KBM-7 (cell line): ENCODE results near the gene PRELID3B.

Source experiments
- DNase-seq: peaks from one replicate; pipeline ENCODE4 v3.0.0-alpha.2; 2015
- in situ Hi-C: fragments of 300-500 bp; cut with MboI; formaldehyde crosslinking; loops from 2 replicates; pipeline ENCODE4 v1.14.3; 2020; ENCODE audit warnings: low sequenced_read_pairs, low pct_unique_long_range_greater_than_20kb, mixed read lengths

PRELID3B gene

DNA sequence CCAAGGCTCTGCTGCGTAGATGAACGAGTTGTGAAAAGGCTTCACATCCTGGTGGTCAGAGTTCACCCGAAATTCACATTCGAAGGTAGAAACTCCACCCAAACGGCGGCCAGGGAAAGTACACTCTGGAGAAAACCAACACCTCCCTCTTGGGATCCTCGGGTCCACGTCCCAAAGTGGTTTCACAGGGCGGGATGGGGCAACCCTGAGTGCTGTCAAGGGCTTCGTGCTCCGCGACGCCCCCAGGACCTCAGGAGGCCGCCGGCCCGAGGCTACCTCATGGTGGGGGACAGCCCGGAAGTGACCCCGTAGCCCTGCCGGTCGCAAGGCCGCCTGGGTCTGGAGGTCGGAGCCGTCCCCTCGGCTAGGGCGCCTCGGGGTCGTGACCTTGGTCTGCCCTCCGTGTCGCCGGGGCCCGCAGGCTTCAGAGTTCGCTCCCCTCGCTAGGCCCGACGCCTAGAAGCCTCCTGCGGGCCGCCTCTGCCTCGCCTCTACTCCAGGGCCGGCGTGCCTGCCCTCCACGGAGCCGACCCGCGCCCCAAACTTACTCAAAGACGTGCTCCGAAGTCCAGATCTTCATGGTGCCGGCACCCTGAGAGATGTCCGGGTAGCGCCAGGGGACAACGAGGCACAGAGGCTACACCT lies at the start of gene PRELID3B:
PRELID3B (minus strand) TSS at position 636 of the 645 bp plus-strand sequence; CDS start at position 580, 56 bp downstream.
- in situ Hi-C loops, result no loop called here
- DNase-seq, result no peak

DNA sequence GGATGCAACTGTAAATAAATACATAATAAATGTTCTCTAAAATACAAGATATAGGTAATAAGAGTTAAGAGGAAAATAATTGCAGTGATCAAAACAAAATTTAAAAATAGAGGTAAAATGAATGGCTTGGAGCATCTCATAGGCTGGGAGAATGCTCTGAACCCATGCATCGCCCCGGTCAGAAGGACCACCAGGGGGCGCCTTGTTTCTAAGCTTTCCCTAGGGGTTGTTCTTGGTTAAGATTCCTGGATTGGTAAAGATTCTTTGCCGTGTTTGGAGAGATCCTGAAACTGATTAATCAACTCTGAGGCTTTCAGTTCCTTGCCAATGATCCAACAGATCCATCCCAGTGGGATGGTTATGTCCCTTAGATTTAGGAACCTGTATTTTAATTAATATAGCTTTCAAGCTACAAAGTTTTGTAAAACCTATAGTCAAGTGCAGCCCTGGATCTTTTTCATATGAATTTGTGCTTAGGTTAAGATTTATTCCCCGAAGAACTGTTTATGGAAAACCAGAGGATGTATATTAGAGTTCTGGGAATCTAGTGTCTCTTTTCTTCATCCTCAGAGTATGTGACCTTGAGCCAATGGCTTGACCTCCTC lies 45.3 kb upstream of the PRELID3B start:
- in situ Hi-C loops, result no loop called here
- peak; percentile 67 for DNase-seq

DNA sequence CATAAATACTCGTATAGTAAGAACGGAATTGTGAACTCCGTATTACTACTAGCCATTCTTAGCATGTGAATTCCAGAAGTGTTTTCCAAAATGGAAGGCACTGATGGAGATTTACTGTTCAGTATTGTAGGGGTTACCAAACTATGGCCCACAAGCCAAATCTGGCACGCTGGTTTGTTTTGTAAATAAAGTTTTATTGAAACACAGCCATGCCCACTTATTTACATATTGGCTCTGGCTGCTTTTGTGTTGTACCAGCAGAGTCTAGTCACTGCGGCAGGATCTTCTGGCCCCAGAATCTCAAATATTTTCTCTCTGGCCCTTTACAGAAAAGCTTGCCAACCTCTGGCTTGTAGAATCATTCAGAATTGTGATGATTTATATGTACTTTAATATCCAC lies 44.3 kb upstream of the PRELID3B start:
- DNase-seq, result no peak

DNA sequence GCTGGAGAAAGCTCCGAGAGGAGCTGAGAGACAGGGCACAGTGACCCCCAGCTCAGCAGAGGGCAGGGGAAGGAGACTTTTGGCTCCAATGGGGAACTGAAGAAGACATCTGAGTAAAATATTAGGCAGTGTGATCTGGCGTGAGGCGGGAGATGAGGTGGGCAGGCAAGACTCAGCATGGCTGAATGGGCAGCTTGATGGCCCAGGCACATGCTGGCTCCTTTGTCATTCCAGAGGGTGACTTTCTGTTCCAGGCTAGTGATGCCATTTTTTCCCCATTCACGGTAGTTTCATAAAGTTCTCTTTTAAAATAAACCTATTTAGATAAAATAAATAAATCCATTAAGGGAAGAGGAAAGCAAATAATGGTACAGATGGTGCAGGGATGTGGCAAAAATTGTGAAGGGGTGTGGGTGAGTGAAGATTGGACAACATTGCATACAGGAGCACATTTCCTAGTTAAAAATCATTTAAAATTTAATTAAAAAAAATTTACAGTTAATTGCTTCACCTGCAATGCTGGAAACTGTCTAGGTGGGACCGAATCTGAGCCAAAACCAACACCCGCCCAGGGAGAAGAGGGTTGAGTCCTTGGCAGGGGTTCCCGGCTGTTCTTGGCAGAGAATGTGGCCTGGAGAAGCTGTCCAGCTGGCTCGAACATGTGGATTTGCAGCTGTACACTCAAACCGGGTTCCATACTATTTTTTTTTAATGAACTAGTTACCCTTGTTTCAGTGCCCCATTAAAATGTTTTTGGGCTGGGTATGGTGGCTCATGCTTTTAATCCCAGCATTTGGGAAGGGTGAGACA lies 41.7 kb upstream of the PRELID3B start:
- no peak for DNase-seq
- in situ Hi-C loops, result no loop called here

More for the DNA sequence above, 44.3 kb upstream of the PRELID3B start:
- in situ Hi-C loops, result no loop called here

DNA sequence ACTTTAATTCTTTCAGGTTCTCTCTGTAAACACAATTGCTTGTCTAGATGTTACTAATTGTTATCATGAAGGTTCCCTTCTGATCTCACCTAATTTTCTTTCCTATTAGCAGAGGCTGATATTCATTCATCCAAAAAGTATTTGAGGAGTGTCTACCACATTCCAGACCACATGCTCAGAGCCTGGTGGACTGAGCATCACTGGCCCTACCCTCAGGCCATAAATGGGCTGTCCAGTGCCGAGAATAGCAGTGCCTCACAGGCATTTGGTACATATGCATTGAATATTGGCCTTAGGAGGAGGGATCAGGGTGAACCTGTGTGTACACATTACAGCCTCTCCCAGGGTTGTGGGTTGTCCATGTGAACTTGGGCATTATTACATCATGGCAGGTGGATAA lies 40.4 kb upstream of the PRELID3B start:
- in situ Hi-C loops, result no loop called here
- DNase-seq, result no peak

DNA sequence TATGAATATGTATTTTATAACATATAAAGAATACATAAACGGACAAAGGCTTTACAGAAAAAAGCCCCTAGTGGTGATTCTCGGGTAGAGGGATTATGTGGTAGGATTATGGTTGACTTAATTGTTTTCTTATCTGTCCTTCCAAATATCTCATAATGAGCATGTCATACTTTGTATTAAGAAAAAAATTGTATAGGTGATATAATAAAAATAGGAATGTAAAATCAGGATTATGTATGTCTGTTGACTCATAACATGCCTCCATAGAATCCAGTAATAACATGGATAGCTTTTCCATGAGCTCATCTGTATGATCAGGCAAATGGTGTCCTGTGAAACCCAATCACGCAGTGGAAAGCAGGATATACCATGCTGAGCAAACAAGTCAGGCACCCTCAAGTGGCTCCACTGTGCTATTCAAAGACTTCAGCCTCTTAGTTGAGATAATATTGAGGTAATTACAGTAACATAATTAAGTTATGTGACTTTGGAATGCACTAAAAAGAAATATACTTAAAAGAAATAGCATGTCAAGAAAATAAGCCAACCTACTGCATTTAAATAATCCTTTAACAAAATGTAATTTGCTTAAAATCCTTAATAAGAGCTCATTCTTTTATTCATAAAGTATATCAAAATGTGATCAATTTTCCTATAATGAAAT lies 39.6 kb upstream of the PRELID3B start:
- in situ Hi-C loops, result no loop called here
- peak; percentile 23 for DNase-seq

DNA sequence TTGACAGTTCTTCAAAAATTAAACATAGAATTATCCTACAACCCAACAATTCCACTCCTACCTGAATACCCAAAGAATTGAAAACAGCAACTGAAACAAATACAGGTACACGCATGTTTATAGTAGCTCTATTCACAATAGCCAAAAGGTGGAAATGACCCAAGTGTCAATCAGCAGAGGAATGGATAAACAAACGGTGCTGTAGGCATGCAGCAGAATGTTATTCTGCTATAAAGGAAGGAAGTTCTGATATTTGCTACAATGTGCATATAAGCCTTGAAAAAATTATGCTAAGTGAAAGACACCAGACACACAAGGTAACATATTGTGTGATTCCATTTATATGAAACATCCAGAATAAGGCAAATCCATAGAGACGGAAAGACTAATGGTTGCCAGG lies 38.5 kb upstream of the PRELID3B start:
- DNase-seq, result no peak
- in situ Hi-C loops, result no loop called here

DNA sequence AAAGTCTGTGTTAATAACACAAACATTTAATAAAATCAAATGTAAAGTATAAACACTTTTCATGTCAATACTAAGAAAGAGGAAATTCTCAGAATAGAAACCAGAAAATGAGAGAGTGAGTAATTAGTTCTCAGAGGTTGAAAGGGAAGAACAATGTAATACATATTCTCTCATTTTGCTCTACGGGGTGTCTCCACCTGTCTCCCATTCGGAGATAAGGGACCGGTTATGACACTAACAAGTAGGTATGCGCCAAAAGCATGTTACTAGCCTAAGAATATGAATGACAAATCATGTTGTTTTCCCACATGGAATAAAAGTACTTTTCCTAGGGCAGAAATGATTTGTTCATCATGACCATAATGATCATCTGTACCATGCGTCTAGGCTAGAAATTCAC lies 35.6 kb upstream of the PRELID3B start:
- DNase-seq, result no peak
- in situ Hi-C loops, result no loop called here

DNA sequence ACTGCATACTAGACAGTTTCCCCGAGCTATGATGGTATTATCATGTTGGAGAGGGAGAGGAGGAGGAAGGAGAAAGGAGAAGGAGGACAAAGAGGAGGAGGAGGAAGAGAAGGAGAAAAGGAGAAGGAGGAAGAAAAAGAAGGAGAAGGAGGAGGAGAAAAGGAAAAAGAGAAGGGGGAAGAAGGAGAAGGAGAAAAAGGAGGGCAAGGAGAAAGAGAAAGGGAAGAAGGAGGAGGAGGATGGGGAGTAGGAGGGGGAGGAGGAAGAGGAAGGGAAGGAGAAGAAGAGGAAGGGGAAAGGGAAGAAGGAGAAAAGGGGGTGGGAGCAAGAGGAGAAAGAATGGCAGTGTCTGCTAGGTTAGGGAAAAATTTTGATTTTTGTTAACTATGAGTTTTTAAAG lies 35.1 kb upstream of the PRELID3B start:
- in situ Hi-C loops, result no loop called here
- no peak for DNase-seq

DNA sequence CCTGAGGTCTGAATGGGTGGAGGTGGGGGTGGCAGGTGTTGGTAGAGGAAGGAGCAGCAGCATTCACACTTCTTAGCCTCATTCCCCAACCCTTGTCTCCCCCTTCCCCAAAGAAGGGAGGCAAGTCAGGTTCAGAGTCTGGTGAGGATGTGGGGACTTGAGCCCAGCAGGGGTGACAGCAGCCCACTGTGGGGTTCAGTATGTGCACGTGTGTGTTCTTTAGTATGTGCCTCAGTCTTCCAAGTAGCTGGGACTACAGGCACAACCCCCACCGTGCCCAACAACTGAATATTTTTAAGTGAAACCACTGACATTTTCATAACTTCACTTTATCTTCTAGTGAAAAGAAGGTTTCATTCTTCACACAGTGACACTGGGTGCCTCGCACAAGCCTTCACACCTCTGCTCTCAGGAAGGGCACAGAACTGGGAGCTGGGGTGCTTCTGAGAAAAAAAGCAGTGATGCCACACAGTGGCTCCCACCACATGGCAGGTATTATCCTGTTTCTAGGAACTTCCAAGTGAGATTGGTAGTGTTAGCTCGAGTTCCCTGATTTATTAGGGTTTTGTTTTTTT lies 33.4 kb upstream of the PRELID3B start:
- no peak for DNase-seq
- in situ Hi-C loops, result no loop called here

DNA sequence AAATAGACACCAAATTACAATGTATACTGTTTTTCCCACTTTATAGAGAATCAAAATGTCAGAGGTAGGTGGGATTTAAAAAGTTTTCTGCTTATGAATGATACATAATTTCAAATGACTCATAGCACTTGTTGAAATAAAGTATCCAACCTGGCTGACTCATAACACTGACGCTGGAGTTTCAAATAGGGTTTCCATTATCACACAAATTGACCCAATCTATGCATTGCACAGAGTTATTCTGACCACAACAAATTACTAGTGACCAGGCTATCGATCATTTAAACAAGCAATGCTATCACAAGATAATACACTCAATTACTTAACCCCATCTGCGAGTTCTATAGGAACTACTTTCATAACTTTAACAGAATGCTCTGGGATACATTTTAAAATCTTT lies 31.9 kb upstream of the PRELID3B start:
- no peak for DNase-seq
- in situ Hi-C loops, result no loop called here

DNA sequence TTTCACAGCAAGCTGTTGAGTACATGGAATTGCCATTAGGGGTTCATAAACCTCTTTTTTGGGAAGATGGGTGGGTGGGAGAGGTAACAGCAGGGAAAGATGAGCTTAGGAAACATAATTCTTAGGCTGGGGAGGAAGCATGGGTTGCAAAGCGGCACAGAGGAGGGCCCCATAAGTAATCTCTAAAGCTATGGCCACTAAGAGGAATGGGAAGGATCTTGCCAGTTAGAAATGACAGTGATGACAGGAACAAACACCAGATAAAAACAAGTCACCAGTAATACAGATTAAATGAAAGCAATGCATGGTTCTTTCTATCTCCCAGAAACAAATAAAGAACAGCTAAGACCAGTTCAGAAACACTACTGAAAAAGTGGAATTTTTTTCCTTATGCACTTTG lies 31.0 kb upstream of the PRELID3B start:
- in situ Hi-C loops, result no loop called here

DNA sequence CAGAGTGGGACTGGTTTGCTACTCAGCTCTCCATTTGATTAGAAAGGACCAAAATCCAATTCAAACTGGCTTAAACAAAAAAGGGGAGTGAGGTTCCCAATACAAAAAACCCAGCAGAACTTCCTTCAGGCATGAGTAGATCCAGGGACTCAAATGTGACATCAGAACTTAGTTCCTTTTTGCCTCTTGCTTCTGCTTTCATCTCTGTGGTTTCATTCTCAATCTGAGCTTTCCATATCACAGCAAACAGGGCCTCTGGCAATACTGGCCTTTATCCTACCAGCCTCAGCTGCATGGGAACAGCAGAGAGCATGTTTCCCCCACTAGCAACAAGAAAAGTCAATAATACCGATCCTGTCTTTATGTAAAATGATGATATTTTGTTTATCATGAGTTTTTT lies 28.6 kb upstream of the PRELID3B start:
- in situ Hi-C loops, result no loop called here
- DNase-seq, result peak; percentile 7

More for the DNA sequence above, 31.0 kb upstream of the PRELID3B start:
- DNase-seq, result no peak

DNA sequence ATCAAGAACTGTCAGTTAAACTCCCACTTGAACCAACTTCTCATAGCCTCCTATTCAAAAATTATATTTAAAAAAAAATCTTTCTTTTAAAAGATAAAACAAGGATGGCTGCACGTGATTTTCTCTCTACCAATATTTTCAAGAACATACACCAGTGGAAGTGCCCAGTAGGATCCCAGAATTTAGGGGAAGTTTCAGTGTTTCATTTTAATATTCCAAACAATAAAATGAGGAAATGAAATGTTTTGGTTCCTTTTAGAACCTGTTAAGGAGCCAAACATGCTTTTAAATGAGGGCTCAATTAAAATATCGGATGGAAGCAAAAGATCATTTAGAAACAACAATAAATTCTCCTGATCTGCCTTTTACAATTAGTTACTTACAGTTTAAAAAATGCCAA lies 26.4 kb upstream of the PRELID3B start:
- DNase-seq, result no peak
- in situ Hi-C loops, result no loop called here

DNA sequence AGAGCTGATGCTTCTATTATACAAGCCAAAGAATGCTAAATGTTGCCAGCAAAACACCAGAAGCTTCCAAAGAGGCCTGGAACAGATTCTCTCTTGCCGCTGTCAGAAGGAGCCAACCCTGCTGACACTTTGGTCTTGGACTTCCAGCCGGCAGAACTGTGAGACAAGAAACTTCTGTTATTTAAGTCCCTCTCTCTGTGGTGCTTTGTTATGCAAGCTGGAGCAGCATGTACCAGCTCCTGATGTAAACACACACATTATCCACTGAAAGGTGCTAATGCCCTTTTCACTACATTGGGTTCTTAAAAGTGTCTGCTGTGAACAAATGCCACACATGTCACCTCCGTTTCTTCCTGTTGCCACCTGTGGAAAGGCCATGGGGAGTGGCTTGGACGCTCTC lies 25.9 kb upstream of the PRELID3B start:
- in situ Hi-C loops, result no loop called here
- no peak for DNase-seq

DNA sequence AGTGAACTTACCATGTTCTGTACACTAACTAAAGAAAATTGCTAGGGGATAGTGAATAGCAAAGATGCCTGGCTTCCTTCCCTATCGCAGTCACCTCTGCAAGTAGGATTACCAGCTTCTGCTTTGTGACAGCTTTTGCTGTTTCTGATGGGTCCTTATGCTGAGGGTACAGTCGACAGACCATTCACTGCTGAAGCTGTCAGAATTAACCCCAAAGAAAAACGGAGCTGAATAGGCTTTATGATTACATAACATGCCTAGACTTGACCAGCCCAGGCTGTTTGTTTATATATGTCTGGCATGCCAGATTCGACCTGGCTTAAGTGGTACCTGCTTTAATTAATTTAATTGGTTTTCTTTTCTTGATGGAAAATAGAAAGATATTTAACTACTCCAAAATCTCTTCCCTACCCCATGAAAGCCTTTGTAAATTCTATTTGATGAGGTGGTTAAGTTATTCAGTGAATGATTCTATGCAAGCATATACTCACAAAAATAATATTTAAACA lies 21.7 kb upstream of the PRELID3B start:
- in situ Hi-C loops, result no loop called here
- no peak for DNase-seq

DNA sequence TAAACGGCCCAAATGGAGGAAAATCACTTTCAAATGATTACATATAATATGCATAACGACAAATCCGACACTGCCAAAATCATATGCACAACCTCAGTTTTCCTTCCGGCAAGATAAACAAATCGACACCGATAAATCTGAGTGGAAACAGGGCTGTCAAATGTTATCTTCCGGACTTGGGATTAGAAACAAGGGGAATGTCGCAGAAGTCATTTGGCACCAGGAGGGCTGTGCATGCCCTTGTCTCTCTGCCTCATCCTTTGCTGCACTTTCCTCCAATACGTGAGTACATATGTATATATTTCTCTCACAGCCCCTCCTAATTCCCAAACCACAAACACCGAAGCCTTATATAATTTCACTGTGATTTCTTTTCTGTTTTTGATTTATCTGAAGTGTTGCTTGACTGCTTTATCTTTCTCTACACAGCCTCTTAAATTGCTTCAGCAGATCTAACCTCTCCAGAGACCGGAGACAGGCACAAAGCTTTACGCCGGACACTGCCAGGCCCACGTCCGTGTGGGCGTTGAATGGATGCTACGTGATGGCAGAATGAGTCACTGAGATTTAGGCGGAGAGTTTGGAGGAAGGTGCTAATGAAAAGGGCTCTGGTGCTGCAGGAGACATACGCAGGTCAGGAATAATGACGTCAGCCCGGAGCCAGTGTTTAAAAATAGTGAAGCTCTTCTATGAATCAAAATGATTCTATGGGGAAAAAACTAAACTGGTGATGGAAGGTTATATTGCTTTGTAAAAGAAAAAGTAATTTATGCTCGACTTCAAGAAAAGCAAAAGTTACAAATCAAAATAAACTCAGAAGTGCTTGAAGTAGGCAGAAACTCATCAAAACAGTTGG lies 21.0 kb upstream of the PRELID3B start:
- no peak for DNase-seq

DNA sequence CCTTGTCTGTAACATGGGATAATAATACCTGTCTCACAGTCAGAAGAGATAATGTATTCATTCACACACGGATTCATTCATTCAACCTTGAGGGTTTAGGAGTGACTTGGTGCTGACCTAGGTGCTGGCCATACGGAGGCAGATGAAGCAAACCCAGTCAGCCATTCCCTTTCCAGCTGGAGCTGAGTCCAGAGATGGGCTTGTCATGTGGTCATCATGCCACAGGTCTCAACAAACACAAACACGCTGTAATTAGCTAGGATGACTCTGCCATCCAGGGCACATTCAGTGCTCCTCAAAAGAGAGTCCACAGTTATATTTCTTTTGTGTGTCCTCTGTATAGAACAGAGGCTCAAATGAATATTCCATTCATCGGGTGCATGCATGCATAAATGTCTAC lies 19.5 kb upstream of the PRELID3B start:
- no peak for DNase-seq
- in situ Hi-C loops, result no loop called here

More for the DNA sequence above, 21.0 kb upstream of the PRELID3B start:
- in situ Hi-C loops, result no loop called here
